Left lung (tissue), 10 donors: Measurements from ENCODE around the gene SLC2A13. TPM values are rescaled to one million over a fixed set of nuclear protein-coding genes. Genes with fewer than 3 reads are reported as not detected.

Experiments used
- ATAC-seq: fragments of 200-7000 bp; cut with Tn5 transposase; one replicate; pipeline ENCODE4 v1.9.1; 2020; ENCODE audit warnings: moderate library complexity
- DNase-seq, 4 donors: peaks; one replicate each; pipeline ENCODE4 v3.0.0-alpha.2; 2013 to 2020
- H3K27ac ChIP-seq, 2 donors: fragments of 200-600 bp; sonication (generic) in 1 of 2; one replicate each; pipeline versions ENCODE4 v1.5.0 to v1.8.0; 2020 to 2021
- H3K27me3 ChIP-seq, 2 donors: fragments of 200-600 bp; sonication (generic) in 1 of 2; one replicate each; pipeline versions ENCODE4 v1.5.0 to v1.8.0; 2020 to 2021
- H3K36me3 ChIP-seq, 2 donors: fragments of 200-600 bp; sonication (generic) in 1 of 2; one replicate each; pipeline versions ENCODE4 v1.5.0 to v1.8.0; 2020 to 2021
- H3K4me1 ChIP-seq, 2 donors: fragments of 200-600 bp; one replicate each; pipeline ENCODE4 v1.8.0; 2021
- H3K4me3 ChIP-seq, 2 donors: fragments of 200-600 bp; sonication (generic) in 1 of 2; one replicate each; pipeline versions ENCODE4 v1.5.0 to v1.8.0; 2020 to 2021; ENCODE audit warnings: mild to moderate bottlenecking in 1 of 2
- H3K9me3 ChIP-seq, 2 donors: fragments of 200-600 bp; sonication (generic) in 1 of 2; one replicate each; pipeline versions ENCODE4 v1.5.0 to v1.8.0; 2020 to 2021
- intact Hi-C, 2 donors: fragments of 100-400 bp; cut with DNase I; formaldehyde crosslinking; loops; one replicate each; pipeline versions ENCODE4 v1.11.2 to v1.14.2; 2022
- polyA plus RNA-seq, 6 donors: library from polyadenylated mRNA; unstranded; fragments of 120-200 nt; gene quantifications; one replicate each; pipeline ENCODE4 v1.2.1, GENCODE V29; 2013; ENCODE audit not compliant: insufficient read length in 6 of 6
- total RNA-seq, 2 donors: library from RNA; stranded (reverse); fragmentation: NEBNext Ultra II Directional; extraction: Animal tissue kit (Norgen Biotek cat#: 25700); gene quantifications; one replicate each; pipeline ENCODE4 v1.2.1, GENCODE V29; 2021
- TF ChIP-seq, protein P1 (sequence below), 2 donors: fragments of 200-600 bp; sonication (generic) in 1 of 2; IDR thresholded peaks; one replicate each; pipeline versions ENCODE4 v1.5.0 to v1.8.0; 2021; ENCODE audit warnings: antibody characterized with exemption in 2 of 2
- donor health status: DM: no; HTN: yes; CAD: no.
- donor health status: DM: no; HTN: no; CAD: no.

The SLC2A13 gene
- total and polyA plus RNA-seq, 8 donors: 5.8 to 14.6 (median 7.8) TPM

DNA sequence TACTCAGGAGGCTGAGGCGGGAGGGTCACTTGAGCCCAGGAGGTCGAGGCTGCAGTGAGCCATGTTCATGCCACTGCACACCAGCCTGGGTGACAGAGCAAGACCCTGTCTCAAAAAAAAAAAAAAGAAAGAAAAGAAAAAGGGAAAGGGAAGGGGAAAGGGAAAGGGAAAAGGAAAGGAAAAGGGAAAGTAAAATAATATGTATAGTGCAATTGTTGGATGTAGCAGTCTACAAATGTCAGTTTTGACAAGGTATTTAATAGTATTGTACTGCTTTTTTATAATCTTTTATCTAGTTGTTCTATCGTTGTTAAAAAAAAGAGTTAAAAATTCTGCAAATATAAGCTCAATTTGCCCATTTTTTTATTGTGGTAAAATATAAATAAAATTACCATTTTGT is 67.3 kb downstream of the SLC2A13 start:
- Histone ChIP-seq H3K9me3 (no peaks in the 10 kb centered on the region), H3K27me3 (no peaks in the 10 kb centered on the region), H3K36me3 (no peaks in the 10 kb centered on the region), H3K4me3 (no peak overlapping the region), H3K27ac (no peak overlapping the region), H3K4me1 (no peaks in the 10 kb centered on the region)
- TF ChIP-seq, protein P1, sequence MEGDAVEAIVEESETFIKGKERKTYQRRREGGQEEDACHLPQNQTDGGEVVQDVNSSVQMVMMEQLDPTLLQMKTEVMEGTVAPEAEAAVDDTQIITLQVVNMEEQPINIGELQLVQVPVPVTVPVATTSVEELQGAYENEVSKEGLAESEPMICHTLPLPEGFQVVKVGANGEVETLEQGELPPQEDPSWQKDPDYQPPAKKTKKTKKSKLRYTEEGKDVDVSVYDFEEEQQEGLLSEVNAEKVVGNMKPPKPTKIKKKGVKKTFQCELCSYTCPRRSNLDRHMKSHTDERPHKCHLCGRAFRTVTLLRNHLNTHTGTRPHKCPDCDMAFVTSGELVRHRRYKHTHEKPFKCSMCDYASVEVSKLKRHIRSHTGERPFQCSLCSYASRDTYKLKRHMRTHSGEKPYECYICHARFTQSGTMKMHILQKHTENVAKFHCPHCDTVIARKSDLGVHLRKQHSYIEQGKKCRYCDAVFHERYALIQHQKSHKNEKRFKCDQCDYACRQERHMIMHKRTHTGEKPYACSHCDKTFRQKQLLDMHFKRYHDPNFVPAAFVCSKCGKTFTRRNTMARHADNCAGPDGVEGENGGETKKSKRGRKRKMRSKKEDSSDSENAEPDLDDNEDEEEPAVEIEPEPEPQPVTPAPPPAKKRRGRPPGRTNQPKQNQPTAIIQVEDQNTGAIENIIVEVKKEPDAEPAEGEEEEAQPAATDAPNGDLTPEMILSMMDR (IDR thresholded peaks at IDR 0.05): no peak
- intact Hi-C loops: no loop called here
- no peak for ATAC-seq
- DNase-seq: no peak

DNA sequence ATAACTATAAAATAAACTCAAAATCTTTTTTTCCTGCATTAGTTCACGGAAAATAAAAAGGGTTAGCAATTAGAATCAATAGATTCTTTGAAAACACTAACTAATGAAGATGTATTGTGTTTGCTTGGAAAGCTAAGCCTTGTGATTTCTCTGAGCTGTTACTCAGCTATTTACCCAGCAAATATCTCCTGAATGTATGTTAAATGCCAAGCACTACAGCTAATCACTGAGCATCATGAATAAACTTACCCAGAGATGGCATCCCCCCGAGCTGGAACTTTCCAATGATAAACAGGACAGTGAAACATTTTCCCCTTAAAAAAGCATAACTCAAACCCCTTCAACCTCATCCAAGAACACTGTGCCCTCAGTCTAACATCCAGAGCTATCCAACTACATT is 71.2 kb downstream of the SLC2A13 start:
- no peaks in the 10 kb centered on the region for H3K9me3 ChIP-seq
- TF ChIP-seq, protein P1 (IDR thresholded peaks at IDR 0.05): no peak
- no peak overlapping the region for H3K4me3 ChIP-seq
- peaks cover 0 to 3% of the 10 kb centered on the region in 2 donors for H3K4me1 ChIP-seq
- H3K27ac ChIP-seq: no peak overlapping the region
- intact Hi-C loops: no loop called here
- no peaks in the 10 kb centered on the region for H3K27me3 ChIP-seq
- ATAC-seq (no peak), DNase-seq (no peak)
- H3K36me3 ChIP-seq: no peaks in the 10 kb centered on the region

DNA sequence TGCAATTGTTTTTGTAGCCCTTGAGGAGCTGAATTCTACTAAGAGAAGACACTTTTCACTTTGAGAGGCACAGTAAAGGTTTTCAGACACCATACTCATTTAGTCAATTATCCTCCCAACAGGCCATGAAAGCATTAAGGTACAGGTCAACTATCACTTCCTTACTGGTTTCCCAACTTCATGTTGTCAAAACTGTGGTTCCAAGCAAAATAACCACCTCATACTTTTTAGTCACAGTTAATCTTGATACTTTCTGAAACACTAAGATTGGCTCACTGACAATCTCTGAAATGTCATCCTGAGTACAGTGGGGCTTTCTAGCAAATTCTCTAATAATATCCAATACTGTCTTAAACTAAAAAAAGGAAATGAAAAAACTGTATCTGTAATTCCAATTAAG is 71.7 kb downstream of the SLC2A13 start:
- H3K4me1 ChIP-seq: peaks cover 0 to 3% of the 10 kb centered on the region in 2 donors
- ATAC-seq (no peak), DNase-seq (no peak)
- no peaks in the 10 kb centered on the region for H3K36me3 ChIP-seq
- no peaks in the 10 kb centered on the region for H3K9me3 ChIP-seq
- TF ChIP-seq, protein P1 (IDR thresholded peaks at IDR 0.05): no peak
- no peak overlapping the region for H3K27ac ChIP-seq
- no peak overlapping the region for H3K4me3 ChIP-seq
- no peaks in the 10 kb centered on the region for H3K27me3 ChIP-seq
- intact Hi-C loops: no loop called here

DNA sequence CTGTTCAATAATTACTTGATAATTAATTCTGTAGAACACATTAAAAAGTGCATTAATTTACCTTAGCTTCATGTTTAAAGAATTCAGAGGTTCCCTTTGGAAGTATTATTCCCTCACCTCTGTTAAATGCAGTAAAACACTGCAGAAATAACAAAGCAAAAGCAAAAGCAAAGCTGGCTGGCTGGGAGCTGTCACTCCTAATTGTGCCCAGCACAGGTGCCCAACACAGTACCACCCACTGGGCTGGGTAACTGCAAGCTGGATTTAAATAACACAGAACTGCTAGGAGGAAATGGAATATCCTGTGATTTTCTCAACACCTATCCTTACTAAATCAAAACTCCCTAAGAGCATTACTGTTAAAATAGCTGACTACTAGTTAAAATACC is 72.6 kb downstream of the SLC2A13 start:
- ATAC-seq (peak; percentile 89), DNase-seq (no peak)
- intact Hi-C loops: no loop called here

DNA sequence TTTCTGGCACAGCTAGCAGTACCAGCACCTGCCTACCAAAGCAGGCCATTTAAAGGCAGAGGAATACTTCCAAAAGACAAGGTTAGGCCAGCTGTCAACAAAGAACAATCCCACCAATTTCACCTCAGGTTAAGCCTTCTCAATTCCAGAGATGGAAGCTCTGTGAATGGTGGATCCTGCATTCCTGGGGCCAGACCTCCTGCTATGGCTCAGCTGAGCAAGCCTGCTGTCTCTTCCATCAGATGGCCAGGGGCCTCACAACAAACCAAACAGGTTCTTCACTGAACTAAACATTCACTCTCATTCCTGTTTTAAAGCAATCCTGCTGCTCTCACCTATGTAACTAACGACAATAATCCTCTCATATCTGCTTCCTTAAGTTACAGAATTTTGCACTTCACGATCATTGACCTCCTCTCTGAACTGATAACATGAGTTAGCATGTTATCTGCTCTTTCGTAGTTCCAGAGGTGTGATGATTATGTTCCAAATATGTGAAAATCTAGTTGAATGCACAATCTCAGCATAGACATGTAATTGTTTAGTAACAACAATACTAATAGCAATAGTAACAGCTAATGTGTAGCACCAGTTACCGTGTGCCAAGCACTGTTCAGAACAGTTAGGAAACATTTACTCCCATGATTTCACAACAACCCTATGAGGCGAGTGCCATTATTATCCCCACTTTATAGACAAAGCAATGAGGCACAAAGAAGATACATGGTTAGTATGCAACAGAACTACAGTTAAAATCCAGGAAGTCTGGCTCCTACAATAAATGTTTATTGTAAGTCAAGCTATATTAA is 73.2 kb downstream of the SLC2A13 start:
- TF ChIP-seq, protein P1 (IDR thresholded peaks at IDR 0.05): no peak
- DNase-seq (no peak), ATAC-seq (peak; percentile 83)
- Histone ChIP-seq H3K4me1 (peaks cover 0 to 3% of the 10 kb centered on the region in 2 donors), H3K27ac (no peak overlapping the region), H3K36me3 (no peaks in the 10 kb centered on the region), H3K9me3 (no peaks in the 10 kb centered on the region), H3K4me3 (no peak overlapping the region), H3K27me3 (no peaks in the 10 kb centered on the region)
- intact Hi-C loops: no loop called here

More for the DNA sequence above, 72.6 kb downstream of the SLC2A13 start:
- Histone ChIP-seq H3K9me3 (no peaks in the 10 kb centered on the region), H3K36me3 (no peaks in the 10 kb centered on the region), H3K4me1 (peaks cover 0 to 3% of the 10 kb centered on the region in 2 donors), H3K27me3 (no peaks in the 10 kb centered on the region), H3K4me3 (no peak overlapping the region), H3K27ac (no peak overlapping the region)
- TF ChIP-seq, protein P1 (IDR thresholded peaks at IDR 0.05): no peak
